Measurements from ENCODE around the gene CALR. TPM values are rescaled to one million over a fixed set of nuclear protein-coding genes. Genes with fewer than 3 reads are reported as not detected.

Gene CALR
- total RNA-seq, 1 donor from 2014 or later: 365 TPM

GRCh38 chr19:12987781-12988180, 49.4 kb downstream of the CALR start:
- intact Hi-C loops (cut with micrococcal nuclease): no loop called here
- peaks cover 23% of the 10 kb centered on the region for H3K4me1 ChIP-seq
- DNase-seq: no peak
- no peaks in the 10 kb centered on the region for H3K36me3 ChIP-seq
- H3K27me3 ChIP-seq (ENCODE audit: low read depth): no peaks in the 10 kb centered on the region
- TF ChIP-seq CTCF (IDR thresholded peaks at IDR 0.05; ENCODE audit: borderline replicate concordance): no peak
- no peaks in the 10 kb centered on the region for H3K9me3 ChIP-seq (replicated peaks)
- no peak overlapping the region for H3K27ac ChIP-seq (replicated peaks)
- no peak overlapping the region for H3K4me3 ChIP-seq

DNA sequence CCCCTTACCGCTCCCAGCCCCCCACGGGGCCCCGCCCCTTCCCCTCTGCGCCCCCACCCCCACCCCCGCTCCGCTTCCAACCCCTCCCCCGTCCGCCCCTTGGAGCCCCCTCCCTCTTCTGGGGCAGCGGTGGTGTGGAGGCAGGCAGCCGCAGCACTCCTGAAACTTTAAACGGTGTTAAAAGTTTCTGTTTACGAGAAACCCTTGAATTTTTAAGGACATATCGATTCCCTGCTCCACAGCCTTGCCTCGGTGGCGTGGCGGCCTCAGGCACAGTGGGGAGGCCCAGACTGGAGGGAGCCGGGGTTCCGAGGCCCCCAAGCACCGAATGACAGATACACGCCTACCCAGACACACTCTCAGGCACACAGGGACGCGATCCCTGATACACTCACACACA, 52.0 kb downstream of the CALR start:
- Histone ChIP-seq H3K27ac (replicated peaks) (no peak overlapping the region), H3K9me3 (replicated peaks) (no peaks in the 10 kb centered on the region), H3K4me1 (peaks cover 10% of the 10 kb centered on the region), H3K36me3 (no peaks in the 10 kb centered on the region), H3K27me3 (ENCODE audit: low read depth) (no peaks in the 10 kb centered on the region), H3K4me3 (no peak overlapping the region)
- no peak for DNase-seq
- no peak for TF ChIP-seq CTCF (IDR thresholded peaks at IDR 0.05; ENCODE audit: borderline replicate concordance)
- intact Hi-C loops (cut with micrococcal nuclease): loop anchor here (10.0 kb wide), 1 partner anchor 74 kb away; no protein-coding TSS in a partner anchor

DNA sequence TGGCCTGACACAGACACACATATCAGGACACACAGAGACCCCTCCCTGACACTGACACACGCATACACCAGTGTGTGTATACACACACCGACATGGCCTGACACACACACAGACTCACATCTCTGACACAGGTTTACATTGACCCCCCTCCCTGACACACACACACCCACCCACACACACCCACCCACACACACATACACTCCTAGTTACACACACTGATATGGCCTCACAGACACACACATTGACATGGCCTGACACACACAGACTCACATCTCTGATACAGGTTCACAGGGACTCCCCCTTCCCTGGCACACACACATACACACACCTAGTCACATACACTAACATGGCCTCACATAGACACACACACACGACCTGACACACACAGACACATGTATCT, 52.4 kb downstream of the CALR start:
- no peak for DNase-seq
- H3K27me3 ChIP-seq (ENCODE audit: low read depth): no peaks in the 10 kb centered on the region
- no peak for TF ChIP-seq CTCF (IDR thresholded peaks at IDR 0.05; ENCODE audit: borderline replicate concordance)

GRCh38 chr19:12991296-12991695, 52.9 kb downstream of the CALR start:
- DNase-seq: no peak
- Histone ChIP-seq H3K9me3 (replicated peaks) (no peaks in the 10 kb centered on the region), H3K4me1 (peaks cover 9% of the 10 kb centered on the region), H3K36me3 (no peaks in the 10 kb centered on the region), H3K27ac (replicated peaks) (no peak overlapping the region), H3K27me3 (ENCODE audit: low read depth) (no peaks in the 10 kb centered on the region), H3K4me3 (no peak overlapping the region)
- intact Hi-C loops (cut with micrococcal nuclease): loop anchor here (10.0 kb wide), 1 partner anchor 74 kb away; no protein-coding TSS in a partner anchor
- no peak for TF ChIP-seq CTCF (IDR thresholded peaks at IDR 0.05; ENCODE audit: borderline replicate concordance)

More for the DNA sequence above, 52.4 kb downstream of the CALR start:
- peaks cover 6% of the 10 kb centered on the region for H3K4me1 ChIP-seq
- no peak overlapping the region for H3K27ac ChIP-seq (replicated peaks)
- no peaks in the 10 kb centered on the region for H3K9me3 ChIP-seq (replicated peaks)
- no peak overlapping the region for H3K4me3 ChIP-seq
- intact Hi-C loops (cut with micrococcal nuclease): loop anchor here (10.0 kb wide), 1 partner anchor 74 kb away; no protein-coding TSS in a partner anchor
- no peaks in the 10 kb centered on the region for H3K36me3 ChIP-seq

DNA sequence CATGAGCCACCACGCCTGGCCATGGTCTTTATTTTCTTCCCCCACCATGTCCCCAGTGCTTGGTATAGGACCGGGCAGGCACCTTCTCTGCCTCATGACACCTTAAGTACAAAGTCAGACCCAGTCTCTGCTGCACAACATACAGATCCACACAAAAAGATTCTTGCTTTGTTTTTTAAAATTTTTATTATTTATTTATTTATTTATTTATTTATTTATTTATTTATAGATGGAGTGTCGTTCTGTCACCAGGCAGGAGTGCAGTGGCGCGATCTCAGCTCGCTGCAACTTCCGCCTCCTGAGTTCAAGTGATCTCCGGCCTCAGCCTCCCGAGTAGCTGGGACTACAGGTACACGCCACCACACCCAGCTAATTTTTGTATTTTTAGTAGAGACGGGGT, 54.3 kb downstream of the CALR start:
- intact Hi-C loops (cut with micrococcal nuclease): loop anchor here (10.0 kb wide), 1 partner anchor 72 kb away; no protein-coding TSS in a partner anchor
- no peaks in the 10 kb centered on the region for H3K27me3 ChIP-seq (ENCODE audit: low read depth)
- no peak for TF ChIP-seq CTCF (IDR thresholded peaks at IDR 0.05; ENCODE audit: borderline replicate concordance)

More for the DNA sequence above, 54.3 kb downstream of the CALR start:
- Histone ChIP-seq H3K9me3 (replicated peaks) (no peaks in the 10 kb centered on the region), H3K27ac (replicated peaks) (no peak overlapping the region), H3K4me3 (no peak overlapping the region), H3K4me1 (peaks cover 24% of the 10 kb centered on the region), H3K36me3 (no peaks in the 10 kb centered on the region)
- no peak for DNase-seq

Data from left ventricle myocardium inferior (tissue), 1 donor.